Right lobe of liver (tissue), 4 donors: ENCODE results near the gene TMEM240.

Experiments used
- POLR2A ChIP-seq: fragments of 450-650 bp; IDR thresholded peaks from one replicate; pipeline ENCODE4 v1.6.1; 2017; ENCODE audit warnings: antibody characterized with exemption, mild to moderate bottlenecking
- TF ChIP-seq, protein P1 (sequence below), 4 donors: fragments of 200-600 bp in 3 of 4; fragments of 450-650 bp in 1 of 4; IDR thresholded peaks; one replicate each; pipeline versions ENCODE4 v1.5.1 to v1.8.0; 2016 to 2022; ENCODE audit warnings: antibody characterized with exemption in 4 of 4, mild to moderate bottlenecking in 2 of 4
- donor health status: DM: no; HTN: no; CAD: no.
- donor health status: DM: no; HTN: no; CAD: no.
- donor health status: DM: no; HTN: yes; CAD: no.

DNA sequence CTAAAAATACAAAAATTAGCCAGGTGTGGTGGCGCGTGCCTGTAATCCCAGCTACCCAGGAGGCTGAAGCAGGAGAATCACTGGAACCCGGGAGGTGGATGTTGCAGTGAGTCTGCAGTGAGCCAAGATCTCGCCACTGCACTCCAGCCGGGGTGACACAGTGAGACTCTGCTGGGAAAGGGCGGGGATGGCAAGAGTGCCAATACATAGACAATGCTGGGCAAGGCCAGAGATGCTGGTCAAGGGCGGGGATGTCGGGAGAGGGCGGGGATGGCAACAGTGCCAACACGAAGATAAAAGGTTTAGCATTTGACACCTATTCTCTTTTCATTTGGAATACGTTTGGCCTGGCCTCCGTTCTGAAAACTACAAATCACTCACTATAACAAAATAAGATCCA is 23.3 kb upstream of the TMEM240 start:
- TF ChIP-seq, protein P1, sequence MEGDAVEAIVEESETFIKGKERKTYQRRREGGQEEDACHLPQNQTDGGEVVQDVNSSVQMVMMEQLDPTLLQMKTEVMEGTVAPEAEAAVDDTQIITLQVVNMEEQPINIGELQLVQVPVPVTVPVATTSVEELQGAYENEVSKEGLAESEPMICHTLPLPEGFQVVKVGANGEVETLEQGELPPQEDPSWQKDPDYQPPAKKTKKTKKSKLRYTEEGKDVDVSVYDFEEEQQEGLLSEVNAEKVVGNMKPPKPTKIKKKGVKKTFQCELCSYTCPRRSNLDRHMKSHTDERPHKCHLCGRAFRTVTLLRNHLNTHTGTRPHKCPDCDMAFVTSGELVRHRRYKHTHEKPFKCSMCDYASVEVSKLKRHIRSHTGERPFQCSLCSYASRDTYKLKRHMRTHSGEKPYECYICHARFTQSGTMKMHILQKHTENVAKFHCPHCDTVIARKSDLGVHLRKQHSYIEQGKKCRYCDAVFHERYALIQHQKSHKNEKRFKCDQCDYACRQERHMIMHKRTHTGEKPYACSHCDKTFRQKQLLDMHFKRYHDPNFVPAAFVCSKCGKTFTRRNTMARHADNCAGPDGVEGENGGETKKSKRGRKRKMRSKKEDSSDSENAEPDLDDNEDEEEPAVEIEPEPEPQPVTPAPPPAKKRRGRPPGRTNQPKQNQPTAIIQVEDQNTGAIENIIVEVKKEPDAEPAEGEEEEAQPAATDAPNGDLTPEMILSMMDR (IDR thresholded peaks at IDR 0.05), result no peak
- TF ChIP-seq POLR2A, result no peak
